Duodenal mucosa (tissue), 2 donors: Measurements from ENCODE around the gene TMEM38B.

ENCODE experiments used
- H3K27ac ChIP-seq: one replicate; pipeline ENCODE4 v1.7.0; 2013; ENCODE audit warnings: low read depth, low read length
- H3K27me3 ChIP-seq, 2 donors: one replicate each; pipeline ENCODE4 v1.7.0; 2013; ENCODE audit warnings: low read length in 2 of 2, control low read depth in 1 of 2; ENCODE audit not compliant: insufficient read depth in 2 of 2, control insufficient read depth in 1 of 2
- H3K36me3 ChIP-seq, 2 donors: one replicate each; pipeline ENCODE4 v1.7.0; 2013; ENCODE audit warnings: low read length in 2 of 2, control low read depth in 1 of 2; ENCODE audit not compliant: insufficient read depth in 2 of 2, control insufficient read depth in 1 of 2
- H3K4me1 ChIP-seq, 2 donors: one replicate each; pipeline ENCODE4 v1.7.0; 2013; ENCODE audit warnings: low read length in 2 of 2, control low read depth in 1 of 2; ENCODE audit not compliant: insufficient read depth in 2 of 2, control insufficient read depth in 1 of 2
- H3K4me3 ChIP-seq, 2 donors: one replicate each; pipeline ENCODE4 v1.7.0; 2013; ENCODE audit warnings: low read length in 2 of 2, low read depth in 1 of 2
- H3K9ac ChIP-seq, 2 donors: one replicate each; pipeline ENCODE4 v1.7.0; 2013; ENCODE audit warnings: low read length in 2 of 2, low read depth in 1 of 2
- H3K9me3 ChIP-seq, 2 donors: one replicate each; pipeline ENCODE4 v1.7.0; 2013; ENCODE audit warnings: low read length in 2 of 2, control low read depth in 1 of 2; ENCODE audit not compliant: control insufficient read depth in 1 of 2

Gene TMEM38B

GRCh38 chr9:105681313-105681712 is 13.0 kb upstream of the TMEM38B start:
- Histone ChIP-seq H3K9me3 (no peaks in the 10 kb centered on the region), H3K9ac (no peak overlapping the region), H3K4me1 (peaks cover 0 to 8% of the 10 kb centered on the region in 2 donors), H3K4me3 (no peak overlapping the region), H3K36me3 (no peaks in the 10 kb centered on the region), H3K27ac (no peak overlapping the region), H3K27me3 (no peaks in the 10 kb centered on the region)

GRCh38 chr9:105681724-105682123 is 12.6 kb upstream of the TMEM38B start:
- H3K4me3 ChIP-seq = no peak overlapping the region
- no peak overlapping the region for H3K9ac ChIP-seq
- H3K36me3 ChIP-seq = no peaks in the 10 kb centered on the region
- peaks cover 0 to 8% of the 10 kb centered on the region in 2 donors for H3K4me1 ChIP-seq
- H3K27me3 ChIP-seq = no peaks in the 10 kb centered on the region
- no peak overlapping the region for H3K27ac ChIP-seq
- H3K9me3 ChIP-seq = no peaks in the 10 kb centered on the region

- Histone ChIP-seq H3K9ac (no peak overlapping the region), H3K36me3 (no peaks in the 10 kb centered on the region), H3K4me1 (peaks cover 0 to 8% of the 10 kb centered on the region in 2 donors), H3K4me3 (no peak overlapping the region), H3K27me3 (peaks cover 0 to 4% of the 10 kb centered on the region in 2 donors), H3K27ac (no peak overlapping the region), H3K9me3 (no peaks in the 10 kb centered on the region)
These were observed 10.6 kb upstream of the TMEM38B start for GRCh38 chr9:105683688-105684275.

GRCh38 chr9:105686936-105687335 is 7.4 kb upstream of the TMEM38B start:
- no peaks in the 10 kb centered on the region for H3K36me3 ChIP-seq
- H3K27me3 ChIP-seq = peaks cover 2 to 6% of the 10 kb centered on the region in 2 donors
- H3K9ac ChIP-seq = no peak overlapping the region
- no peaks in the 10 kb centered on the region for H3K4me1 ChIP-seq
- no peak overlapping the region for H3K27ac ChIP-seq
- no peak overlapping the region for H3K4me3 ChIP-seq
- no peaks in the 10 kb centered on the region for H3K9me3 ChIP-seq

DNA sequence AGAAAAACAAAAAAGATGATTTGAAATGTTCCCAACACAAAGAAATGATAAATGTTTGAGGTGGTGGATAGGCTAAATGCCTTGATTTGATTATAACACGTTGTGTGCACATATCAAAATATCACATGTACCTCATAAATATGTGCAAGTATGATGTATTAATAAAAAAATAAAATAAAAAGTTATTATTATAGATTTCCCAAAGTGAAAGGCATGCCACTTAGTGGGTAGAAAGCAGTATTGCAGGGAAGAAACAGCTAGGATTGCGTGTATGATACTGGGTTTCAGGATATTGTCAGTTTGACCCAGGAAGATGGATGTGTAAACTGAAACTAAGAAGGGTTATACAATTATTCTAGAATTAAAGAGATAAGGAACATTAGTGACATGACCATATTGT is 3.6 kb upstream of the TMEM38B start:
- peaks cover 4 to 13% of the 10 kb centered on the region in 2 donors for H3K4me1 ChIP-seq

GRCh38 chr9:105693435-105694189 is 729 bp upstream of the TMEM38B start:
- peak overlapping the region; percentile 71 to 90 for H3K4me3 ChIP-seq
- H3K27me3 ChIP-seq = peaks cover 8 to 9% of the 10 kb centered on the region in 2 donors
- H3K4me1 ChIP-seq = peaks cover 4 to 13% of the 10 kb centered on the region in 2 donors
- peak overlapping the region in 1 of 2 donors; percentile 43 for H3K9ac ChIP-seq
- H3K27ac ChIP-seq = no peak overlapping the region
- no peaks in the 10 kb centered on the region for H3K36me3 ChIP-seq
- no peaks in the 10 kb centered on the region for H3K9me3 ChIP-seq

More for the DNA sequence above, 3.6 kb upstream of the TMEM38B start:
- H3K9me3 ChIP-seq = no peaks in the 10 kb centered on the region
- H3K9ac ChIP-seq = no peak overlapping the region
- peaks cover 8 to 13% of the 10 kb centered on the region in 2 donors for H3K27me3 ChIP-seq
- H3K27ac ChIP-seq = no peak overlapping the region
- H3K4me3 ChIP-seq = no peak overlapping the region
- H3K36me3 ChIP-seq = no peaks in the 10 kb centered on the region

DNA sequence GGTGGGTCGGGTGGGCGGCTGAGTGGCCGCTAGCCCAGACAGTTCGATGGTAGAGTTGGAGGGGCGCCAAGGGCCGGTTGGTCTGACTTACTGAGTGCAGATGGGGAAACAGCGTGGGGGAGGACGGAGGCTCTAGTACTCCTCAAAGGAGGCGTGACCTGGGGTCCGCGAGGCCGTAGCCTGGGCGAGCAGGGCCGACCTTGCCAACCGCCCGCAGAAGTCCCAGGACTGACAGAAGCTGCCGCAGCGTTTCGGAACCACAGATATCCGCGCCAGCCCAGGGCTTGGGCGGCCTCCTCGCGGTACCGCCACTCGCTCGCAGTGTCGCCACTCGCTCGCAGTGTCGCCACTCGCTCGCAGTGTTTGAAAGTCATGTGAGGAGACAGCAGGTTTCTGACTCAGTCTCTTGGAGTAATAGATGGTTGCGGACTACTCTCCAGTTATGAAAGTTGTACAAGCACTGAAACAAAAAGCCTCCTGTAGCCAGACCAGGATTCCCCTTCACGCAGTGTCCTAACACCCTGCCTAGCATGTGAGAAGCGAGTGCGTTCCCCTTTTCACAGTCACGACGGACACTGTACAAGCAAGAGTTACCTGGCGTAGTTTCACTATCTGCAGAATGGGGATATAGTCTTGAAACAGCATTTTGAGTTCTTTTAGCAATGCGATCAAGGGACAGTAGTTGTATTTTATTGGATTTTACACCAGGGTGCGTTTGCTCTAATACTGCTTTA is 674 bp downstream of the TMEM38B start:
- Histone ChIP-seq H3K4me3 (peak overlapping the region; percentile 71 to 90), H3K9ac (peak overlapping the region; percentile 57 to 73), H3K36me3 (no peaks in the 10 kb centered on the region), H3K27ac (peak overlapping the region; percentile 24), H3K27me3 (peaks cover 8 to 9% of the 10 kb centered on the region in 2 donors), H3K4me1 (peaks cover 4 to 13% of the 10 kb centered on the region in 2 donors), H3K9me3 (no peaks in the 10 kb centered on the region)

DNA sequence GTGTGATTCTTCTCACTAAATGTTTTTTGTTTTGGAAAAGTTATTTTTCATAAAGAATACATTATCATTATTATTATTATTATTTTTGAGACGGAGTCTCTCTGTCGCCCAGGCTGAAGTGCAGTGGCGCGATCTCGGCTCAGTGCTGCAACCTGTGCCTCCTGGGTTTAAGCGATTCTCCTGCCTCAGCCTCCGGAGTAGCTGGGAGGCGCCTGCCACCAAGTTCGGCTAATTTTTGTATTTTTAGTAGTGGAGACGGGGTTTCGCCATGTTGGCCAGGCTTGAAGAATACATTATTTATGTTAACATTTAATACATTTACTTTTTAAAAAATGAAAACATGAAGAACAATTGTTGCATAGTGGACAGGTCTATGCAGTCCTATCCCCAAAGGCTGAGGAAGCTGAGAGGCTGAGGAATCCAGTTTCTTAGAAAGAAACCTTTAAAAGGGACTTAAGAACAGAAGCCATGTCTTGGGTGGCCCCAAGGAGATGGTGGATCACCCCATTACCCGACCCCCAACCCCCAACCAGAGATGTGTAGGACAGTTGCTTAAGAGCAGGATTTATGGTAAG is 2.0 kb downstream of the TMEM38B start:
- no peak overlapping the region for H3K4me3 ChIP-seq
- H3K27me3 ChIP-seq = peaks cover 8 to 9% of the 10 kb centered on the region in 2 donors
- H3K4me1 ChIP-seq = peaks cover 9 to 13% of the 10 kb centered on the region in 2 donors
- H3K9ac ChIP-seq = no peak overlapping the region
- H3K36me3 ChIP-seq = no peaks in the 10 kb centered on the region
- no peak overlapping the region for H3K27ac ChIP-seq
- H3K9me3 ChIP-seq = no peaks in the 10 kb centered on the region

- no peaks in the 10 kb centered on the region for H3K36me3 ChIP-seq
- no peak overlapping the region for H3K4me3 ChIP-seq
- H3K9me3 ChIP-seq = no peaks in the 10 kb centered on the region
- no peak overlapping the region for H3K9ac ChIP-seq
- no peak overlapping the region for H3K27ac ChIP-seq
- H3K27me3 ChIP-seq = peaks cover 0 to 3% of the 10 kb centered on the region in 2 donors
- peaks cover 13% of the 10 kb centered on the region in 2 donors for H3K4me1 ChIP-seq
These were observed 3.5 kb downstream of the TMEM38B start for GRCh38 chr9:105697871-105698270.
